Kidney epithelial cell (primary cell): ENCODE data around the gene ELF4. TPM values are rescaled to one million over a fixed set of nuclear protein-coding genes. Genes with fewer than 3 reads are reported as not detected.

Source experiments
- DNase-seq: peaks from one replicate; pipeline ENCODE4 v3.0.0-alpha.2; 2010; ENCODE audit warnings: low read depth
- H3K27me3 ChIP-seq: 2 replicates; pipeline ENCODE4 v1.6.0; 2011; ENCODE audit warnings: low read length; ENCODE audit not compliant: control insufficient read depth, insufficient read depth
- H3K36me3 ChIP-seq: 2 replicates; pipeline ENCODE4 v1.5.1; 2011; ENCODE audit warnings: low read length; ENCODE audit not compliant: control insufficient read depth, insufficient read depth
- H3K4me3 ChIP-seq: 2 replicates; pipeline ENCODE4 v1.5.1; 2011; ENCODE audit warnings: low read depth, mild to moderate bottlenecking, control low read depth, low read length
- CTCF ChIP-seq: IDR thresholded peaks from 2 replicates; pipeline ENCODE4 v1.5.1; 2011; ENCODE audit warnings: mild to moderate bottlenecking, moderate library complexity, low read length, control low read depth, inconsistent platforms; ENCODE audit not compliant: insufficient read depth, poor library complexity, severe bottlenecking
- total RNA-seq: library from RNA; depleted of rRNA; stranded (reverse); fragments of >200 nt; gene quantifications from 2 replicates; pipeline ENCODE4 v1.2.3, GENCODE V29; 2015

The ELF4 gene
- total RNA-seq, 1 donor from 2014 or later, result 26.9 TPM

GRCh38 chrX:130047416-130047815 lies 62.9 kb downstream of the ELF4 start:
- Histone ChIP-seq H3K36me3 (no peaks in the 10 kb centered on the region), H3K4me3 (no peak overlapping the region)
- no peak for TF ChIP-seq CTCF

GRCh38 chrX:130039847-130040246 lies 70.5 kb downstream of the ELF4 start:
- Histone ChIP-seq H3K27me3 (no peaks in the 10 kb centered on the region), H3K4me3 (no peak overlapping the region), H3K36me3 (no peaks in the 10 kb centered on the region)
- DNase-seq, result no peak
- no peak for TF ChIP-seq CTCF

More at GRCh38 chrX:130047416-130047815, 62.9 kb downstream of the ELF4 start:
- no peak for DNase-seq
- H3K27me3 ChIP-seq, result no peaks in the 10 kb centered on the region

- H3K27me3 ChIP-seq, result no peaks in the 10 kb centered on the region
- DNase-seq, result no peak
- no peak for TF ChIP-seq CTCF
- H3K36me3 ChIP-seq, result no peaks in the 10 kb centered on the region
- H3K4me3 ChIP-seq, result no peak overlapping the region
Observed at GRCh38 chrX:130034178-130034577, 76.1 kb downstream of the ELF4 start.

- H3K4me3 ChIP-seq, result no peak overlapping the region
- no peaks in the 10 kb centered on the region for H3K27me3 ChIP-seq
- no peaks in the 10 kb centered on the region for H3K36me3 ChIP-seq
- no peak for DNase-seq
- TF ChIP-seq CTCF, result no peak
Observed at GRCh38 chrX:130032552-130032951, 77.7 kb downstream of the ELF4 start.

GRCh38 chrX:130030826-130031225 lies 79.5 kb downstream of the ELF4 start:
- Histone ChIP-seq H3K36me3 (no peaks in the 10 kb centered on the region), H3K4me3 (no peak overlapping the region), H3K27me3 (no peaks in the 10 kb centered on the region)
- no peak for TF ChIP-seq CTCF
- DNase-seq, result no peak

GRCh38 chrX:130028196-130028595 lies 82.1 kb downstream of the ELF4 start:
- DNase-seq, result no peak
- peak; percentile 65 for TF ChIP-seq CTCF

More at GRCh38 chrX:130028196-130028595, 82.1 kb downstream of the ELF4 start:
- Histone ChIP-seq H3K4me3 (no peak overlapping the region), H3K36me3 (no peaks in the 10 kb centered on the region), H3K27me3 (no peaks in the 10 kb centered on the region)
